Right lobe of liver (tissue), 4 donors: ENCODE results near the gene MED9.

Experiments
- CTCF ChIP-seq, 4 donors: fragments of 200-600 bp in 3 of 4; fragments of 450-650 bp in 1 of 4; IDR thresholded peaks; one replicate each; pipeline versions ENCODE4 v1.5.1 to v1.8.0; 2016 to 2022; ENCODE audit warnings: antibody characterized with exemption in 4 of 4, mild to moderate bottlenecking in 2 of 4
- POLR2A ChIP-seq: fragments of 450-650 bp; IDR thresholded peaks from one replicate; pipeline ENCODE4 v1.6.1; 2017; ENCODE audit warnings: antibody characterized with exemption, mild to moderate bottlenecking
- donor health status: DM: no; HTN: no; CAD: no.
- donor health status: DM: no; HTN: no; CAD: no.
- donor health status: DM: no; HTN: yes; CAD: no.

GRCh38 chr17:17498606-17499301 lies 22.0 kb downstream of the MED9 start:
- TF ChIP-seq CTCF (IDR thresholded peaks at IDR 0.05) (no peak), POLR2A (no peak)
